RWPE2 (cell line): ENCODE results near the gene PDE9A.

Source experiments
- ATAC-seq: fragments of 200-7000 bp; cut with Tn5 transposase; 3 replicates; pipeline ENCODE4 v1.9.1; 2021; ENCODE audit warnings: low read depth
- DNase-seq: peaks from one replicate; pipeline ENCODE4 v3.0.0-alpha.2; 2020; ENCODE audit warnings: low spot score
- H3K27ac ChIP-seq: fragments of 450-650 bp; 2 replicates; pipeline ENCODE4 v1.5.1; 2017; ENCODE audit warnings: mild to moderate bottlenecking; ENCODE audit not compliant: poor library complexity, severe bottlenecking
- H3K27me3 ChIP-seq: fragments of 250-450 bp; sonication (Bioruptor Pico); 2 replicates; pipeline ENCODE4 v1.5.1; 2021; ENCODE audit warnings: mild to moderate bottlenecking, moderate library complexity; ENCODE audit not compliant: insufficient read depth, poor library complexity, severe bottlenecking
- H3K36me3 ChIP-seq: fragments of 250-450 bp; sonication (Bioruptor Pico); 2 replicates; pipeline ENCODE4 v1.5.1; 2020; ENCODE audit warnings: low read depth, mild to moderate bottlenecking, moderate library complexity
- H3K4me1 ChIP-seq: fragments of 250-450 bp; sonication (Bioruptor Pico); 2 replicates; pipeline ENCODE4 v1.5.1; 2021; ENCODE audit warnings: mild to moderate bottlenecking, moderate library complexity; ENCODE audit not compliant: insufficient read depth, poor library complexity, severe bottlenecking
- H3K4me3 ChIP-seq: fragments of 250-450 bp; sonication (Bioruptor Pico); 2 replicates; pipeline ENCODE4 v1.5.1; 2021; ENCODE audit warnings: mild to moderate bottlenecking, moderate library complexity; ENCODE audit not compliant: severe bottlenecking
- H3K9me3 ChIP-seq: fragments of 250-450 bp; sonication (Bioruptor Pico); 2 replicates; pipeline ENCODE4 v1.5.1; 2021; ENCODE audit warnings: mild to moderate bottlenecking, moderate library complexity; ENCODE audit not compliant: severe bottlenecking
- TF ChIP-seq, protein P1 (sequence below): fragments of 450-650 bp; IDR thresholded peaks from one replicate; pipeline ENCODE4 v1.5.1; 2017; ENCODE audit warnings: mild to moderate bottlenecking, moderate library complexity; ENCODE audit not compliant: poor library complexity, severe bottlenecking

Gene PDE9A

DNA sequence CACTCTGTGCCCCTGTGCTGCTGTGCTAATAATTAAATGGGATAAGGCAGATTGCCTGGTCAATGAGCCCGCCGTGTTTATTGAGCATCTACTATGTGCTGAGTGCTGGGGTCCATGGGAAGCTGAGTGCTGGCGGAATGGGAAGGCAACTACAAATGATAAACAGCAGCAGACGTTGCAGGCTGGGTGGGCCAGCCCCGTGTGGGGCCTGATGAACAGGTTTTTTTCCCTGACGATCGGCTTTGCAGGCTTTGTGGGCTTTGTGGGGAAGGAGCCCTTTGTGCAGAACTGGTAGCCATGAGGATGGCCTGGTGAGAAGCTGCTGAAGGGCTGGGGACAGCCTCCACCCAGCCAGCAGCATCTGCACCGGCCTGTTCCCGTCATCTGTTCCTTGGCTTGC, 3.5 kb downstream of the PDE9A start:
- peaks cover 7% of the 10 kb centered on the region for H3K4me1 ChIP-seq
- no peak overlapping the region for H3K27ac ChIP-seq

DNA sequence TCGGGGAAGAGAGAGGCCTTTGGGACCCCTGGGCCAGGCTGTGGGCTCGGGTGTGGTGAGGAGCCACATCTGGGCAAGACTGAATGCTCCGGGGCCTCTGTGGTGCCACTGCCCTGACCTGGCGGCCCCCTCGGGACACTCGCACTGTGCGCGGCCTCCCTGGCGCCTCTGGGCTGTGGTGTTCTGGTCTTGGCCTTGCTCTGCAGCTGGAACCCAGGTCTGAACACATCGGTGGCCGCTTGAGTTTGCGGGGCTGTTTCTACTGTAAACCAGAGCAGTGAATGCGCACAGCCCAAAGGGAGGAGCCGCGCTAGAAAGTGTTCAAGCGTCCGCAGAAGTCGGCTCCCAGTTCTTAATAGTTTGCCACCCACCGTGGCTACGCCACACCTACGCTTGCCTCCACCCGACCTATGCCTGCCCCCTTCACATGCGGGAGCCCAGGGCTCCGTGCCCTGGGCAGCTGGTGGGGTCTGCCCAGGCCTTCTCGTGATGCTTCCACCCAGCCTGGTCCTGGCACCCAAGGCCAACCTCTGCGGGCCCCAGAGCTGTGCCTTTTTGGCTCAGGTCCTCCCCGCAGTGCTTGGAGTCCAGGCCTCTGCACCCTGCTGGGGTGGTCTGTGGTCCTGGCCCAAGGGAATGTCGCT, 4.4 kb downstream of the PDE9A start:
- TF ChIP-seq, protein P1, sequence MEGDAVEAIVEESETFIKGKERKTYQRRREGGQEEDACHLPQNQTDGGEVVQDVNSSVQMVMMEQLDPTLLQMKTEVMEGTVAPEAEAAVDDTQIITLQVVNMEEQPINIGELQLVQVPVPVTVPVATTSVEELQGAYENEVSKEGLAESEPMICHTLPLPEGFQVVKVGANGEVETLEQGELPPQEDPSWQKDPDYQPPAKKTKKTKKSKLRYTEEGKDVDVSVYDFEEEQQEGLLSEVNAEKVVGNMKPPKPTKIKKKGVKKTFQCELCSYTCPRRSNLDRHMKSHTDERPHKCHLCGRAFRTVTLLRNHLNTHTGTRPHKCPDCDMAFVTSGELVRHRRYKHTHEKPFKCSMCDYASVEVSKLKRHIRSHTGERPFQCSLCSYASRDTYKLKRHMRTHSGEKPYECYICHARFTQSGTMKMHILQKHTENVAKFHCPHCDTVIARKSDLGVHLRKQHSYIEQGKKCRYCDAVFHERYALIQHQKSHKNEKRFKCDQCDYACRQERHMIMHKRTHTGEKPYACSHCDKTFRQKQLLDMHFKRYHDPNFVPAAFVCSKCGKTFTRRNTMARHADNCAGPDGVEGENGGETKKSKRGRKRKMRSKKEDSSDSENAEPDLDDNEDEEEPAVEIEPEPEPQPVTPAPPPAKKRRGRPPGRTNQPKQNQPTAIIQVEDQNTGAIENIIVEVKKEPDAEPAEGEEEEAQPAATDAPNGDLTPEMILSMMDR, result no peak
- H3K4me1 ChIP-seq, result peaks cover 7% of the 10 kb centered on the region
- H3K9me3 ChIP-seq, result no peaks in the 10 kb centered on the region
- no peak overlapping the region for H3K4me3 ChIP-seq
- H3K27me3 ChIP-seq, result peaks cover 15% of the 10 kb centered on the region
- H3K36me3 ChIP-seq, result no peaks in the 10 kb centered on the region
- ATAC-seq, result no peak
- H3K27ac ChIP-seq, result no peak overlapping the region
- no peak for DNase-seq

More for the DNA sequence above, 3.5 kb downstream of the PDE9A start:
- TF ChIP-seq, protein P1, result no peak
- Histone ChIP-seq H3K36me3 (no peaks in the 10 kb centered on the region), H3K9me3 (no peaks in the 10 kb centered on the region), H3K4me3 (no peak overlapping the region), H3K27me3 (peaks cover 15% of the 10 kb centered on the region)
- DNase-seq (no peak), ATAC-seq (no peak)

DNA sequence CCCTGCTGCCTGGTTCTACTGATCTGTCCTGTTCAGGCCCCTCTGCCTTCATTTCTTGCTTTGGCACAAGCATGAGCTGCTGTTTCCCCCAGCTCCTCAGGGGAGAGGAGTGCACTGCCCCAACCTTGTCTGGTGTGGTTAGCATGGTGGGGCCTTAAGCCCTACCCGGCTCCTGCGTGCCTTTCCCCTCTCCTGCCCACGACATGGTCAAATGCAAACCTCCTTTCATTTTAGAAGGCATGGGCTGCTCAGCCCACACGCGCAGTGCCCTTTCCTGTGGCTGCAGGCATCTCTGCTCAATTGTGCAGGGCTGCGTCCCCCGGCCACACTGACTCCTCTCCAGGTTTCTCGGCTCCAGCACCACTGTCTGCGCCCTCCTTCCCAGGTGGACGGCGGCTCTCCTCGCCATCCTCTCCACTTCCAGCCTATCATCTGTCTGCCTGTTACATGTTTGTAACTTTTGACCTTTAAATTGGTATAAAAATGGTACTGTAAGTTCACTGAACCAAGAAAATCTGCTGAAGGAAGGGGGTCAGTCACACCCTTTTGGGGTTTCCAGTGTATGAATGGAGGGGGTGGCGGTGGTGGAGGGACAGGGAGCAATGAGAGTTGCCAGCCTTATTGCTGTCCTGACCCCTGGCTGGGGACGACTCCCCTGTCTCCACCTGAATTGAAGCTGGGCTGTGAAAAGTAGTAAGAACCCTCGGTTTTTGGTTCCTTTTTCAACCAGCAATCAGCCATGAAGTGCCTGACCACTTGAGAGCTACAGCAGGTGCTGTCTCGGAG, 5.1 kb downstream of the PDE9A start:
- Histone ChIP-seq H3K36me3 (no peaks in the 10 kb centered on the region), H3K4me3 (no peak overlapping the region), H3K4me1 (peaks cover 4% of the 10 kb centered on the region), H3K27me3 (peaks cover 11% of the 10 kb centered on the region), H3K27ac (no peak overlapping the region), H3K9me3 (no peaks in the 10 kb centered on the region)
- ATAC-seq (no peak), DNase-seq (peak; percentile 33)
- TF ChIP-seq, protein P1, result no peak

DNA sequence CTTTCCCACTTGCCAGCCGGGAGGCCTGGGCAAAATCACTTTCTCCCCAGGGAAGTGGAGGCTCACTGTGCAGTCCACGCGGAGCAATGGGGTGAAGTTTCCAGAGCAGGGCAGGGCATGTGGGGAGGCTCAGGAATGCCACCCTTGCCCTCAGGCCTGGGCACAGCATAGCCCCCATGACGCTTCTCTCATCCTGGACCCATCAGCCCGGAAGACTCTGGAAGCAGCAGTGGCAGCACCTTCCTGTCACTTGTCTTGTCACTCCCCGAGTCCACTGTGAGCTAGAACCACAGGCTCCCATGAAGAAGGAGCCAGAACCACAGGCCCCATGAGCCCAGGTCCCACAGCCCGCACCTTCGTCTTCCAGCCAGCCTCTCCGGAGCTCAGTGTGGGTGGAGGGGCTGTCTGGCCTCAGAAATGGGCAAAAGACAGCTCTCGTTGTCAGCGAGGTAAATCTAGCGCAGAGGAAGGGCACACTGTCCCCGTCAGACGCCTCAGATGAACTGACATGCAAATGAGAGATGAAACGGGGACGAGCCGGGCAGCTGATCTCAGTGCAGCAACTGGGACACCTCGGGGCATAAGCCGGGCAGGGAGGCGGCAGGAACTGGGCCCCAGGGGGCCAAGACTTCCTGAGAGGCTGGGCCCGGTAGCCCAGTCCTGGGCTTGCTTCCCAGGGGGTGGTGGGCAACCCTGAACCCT, 6.1 kb downstream of the PDE9A start:
- no peaks in the 10 kb centered on the region for H3K9me3 ChIP-seq
- H3K27ac ChIP-seq, result no peak overlapping the region
- H3K4me3 ChIP-seq, result no peak overlapping the region
- H3K4me1 ChIP-seq, result peaks cover 2% of the 10 kb centered on the region
- ATAC-seq, result no peak
- no peaks in the 10 kb centered on the region for H3K36me3 ChIP-seq
- TF ChIP-seq, protein P1, result no peak
- H3K27me3 ChIP-seq, result peaks cover 6% of the 10 kb centered on the region
- peak; percentile 46 for DNase-seq
